Measurements from ENCODE around the gene RTP4. TPM values are rescaled to one million over a fixed set of nuclear protein-coding genes. Genes with fewer than 3 reads are reported as not detected.

The RTP4 gene
- not detected in 2 replicates for polyA plus RNA-seq

GRCh38 chr3:187368251-187369088 lies at the start of gene RTP4:
Gene RTP4 (plus strand): TSS chr3:187368385. CDS start chr3:187368442, 57 bp downstream.

Other genes starting within 250 kb of the RTP4 start
- gene RPL39L, start 228.9 kb upstream of the RTP4 start, polyA plus RNA-seq = 8.8 and 13.8 TPM in 2 replicates
- 2.0 TPM in 1 of 2 replicates, not detected in the other for gene RTP1, start 170.9 kb upstream of the RTP4 start, polyA plus RNA-seq
- 1.0 and 2.8 TPM in 2 replicates for gene MASP1, start 76.6 kb upstream of the RTP4 start, polyA plus RNA-seq